Uterus (tissue), 2 donors: ENCODE results near the gene CGB2.

Experiments used
- CTCF ChIP-seq, 4 experiments: fragments of 200-600 bp in 2 of 4; fragments of 450-650 bp in 2 of 4; sonication (generic) in 2 of 4; IDR thresholded peaks; one replicate each; pipeline ENCODE4 v1.5.1; 2016 to 2019; ENCODE audit warnings: antibody characterized with exemption in 4 of 4, mild to moderate bottlenecking in 2 of 4, moderate library complexity in 1 of 4
- POLR2A ChIP-seq, 2 donors: fragments of 450-650 bp; IDR thresholded peaks; one replicate each; pipeline ENCODE4 v1.6.1; 2016; ENCODE audit warnings: antibody characterized with exemption in 2 of 2, mild to moderate bottlenecking in 1 of 2, moderate library complexity in 1 of 2

- TF ChIP-seq CTCF (IDR thresholded peaks at IDR 0.05) (no peak), POLR2A (IDR thresholded peaks at IDR 0.05) (no peak)
Measured at GRCh38 chr19:49004964-49005614, 26.6 kb upstream of the CGB2 start.
